ENCODE results near the gene PLEKHJ1.
A peak's percentile ranks its signal among the peaks of the same experiment; 100 is the strongest.
"Not testable (repeated sequence)": the region's sequence is repeated elsewhere in the genome, so short reads cannot be mapped to it uniquely, and the experiment has no call there.

PLEKHJ1 gene

GRCh38 chr19:2219726-2220125, 16.4 kb downstream of the PLEKHJ1 start:
- DNase-seq (ENCODE audit: low spot score): no peak

DNA sequence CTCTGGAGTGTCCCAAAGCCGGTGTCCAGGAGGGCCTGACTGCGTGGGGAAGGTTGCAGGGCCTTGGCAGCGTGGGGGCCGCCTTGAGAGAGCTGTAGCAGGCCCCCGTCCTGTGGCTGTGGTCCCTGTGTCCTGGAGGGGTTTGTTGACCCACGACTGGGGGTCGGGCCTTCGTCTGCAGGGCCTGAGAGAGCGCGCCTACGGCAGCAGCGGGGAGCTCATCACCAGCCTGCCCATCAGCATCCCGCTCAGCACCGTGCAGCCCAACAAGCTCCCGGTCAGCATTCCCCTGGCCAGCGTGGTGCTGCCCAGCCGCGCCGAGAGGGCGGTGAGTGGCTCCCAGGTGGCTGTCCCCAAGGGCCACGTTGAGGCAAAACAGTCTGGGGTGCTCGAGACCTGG, 18.5 kb downstream of the PLEKHJ1 start:
- no peak for DNase-seq (ENCODE audit: low spot score)

DNA sequence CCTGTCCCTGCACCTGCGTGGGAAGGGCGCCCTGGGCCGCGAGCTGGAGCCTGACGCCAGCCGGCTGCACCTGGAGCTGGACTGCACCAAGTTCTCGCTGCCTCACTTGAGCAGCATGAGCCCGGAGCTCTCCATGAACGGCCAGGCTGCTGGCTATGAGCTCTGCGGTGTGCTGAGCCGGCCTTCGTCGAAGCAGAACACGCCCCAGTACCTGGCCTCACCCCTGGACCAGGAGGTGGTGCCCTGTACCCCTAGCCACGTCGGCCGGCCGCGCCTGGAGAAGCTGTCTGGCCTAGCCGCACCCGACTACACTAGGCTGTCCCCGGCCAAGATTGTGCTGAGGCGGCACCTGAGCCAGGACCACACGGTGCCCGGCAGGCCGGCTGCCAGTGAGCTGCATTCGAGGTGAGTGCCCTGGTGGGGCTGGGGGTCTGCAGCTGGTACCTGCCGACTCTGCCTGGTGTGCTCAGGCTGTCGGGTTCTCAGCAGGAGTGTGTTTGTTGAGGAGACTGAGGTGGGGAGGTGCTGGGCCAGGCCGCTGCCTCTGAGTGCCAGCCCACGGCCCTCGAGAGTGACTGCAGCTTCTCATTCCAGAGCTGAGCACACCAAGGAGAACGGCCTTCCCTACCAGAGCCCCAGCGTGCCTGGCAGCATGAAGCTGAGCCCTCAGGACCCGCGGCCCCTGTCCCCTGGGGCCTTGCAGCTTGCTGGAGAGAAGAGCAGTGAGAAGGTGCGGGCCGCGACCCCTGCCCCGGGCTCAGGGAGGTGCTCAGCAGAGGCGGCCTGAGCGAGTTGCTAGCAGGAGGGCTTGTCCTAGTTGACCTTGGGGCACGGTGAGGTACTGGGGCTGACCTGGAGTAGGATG, 19.5 kb downstream of the PLEKHJ1 start:
- no peak for DNase-seq (ENCODE audit: low spot score)

DNA sequence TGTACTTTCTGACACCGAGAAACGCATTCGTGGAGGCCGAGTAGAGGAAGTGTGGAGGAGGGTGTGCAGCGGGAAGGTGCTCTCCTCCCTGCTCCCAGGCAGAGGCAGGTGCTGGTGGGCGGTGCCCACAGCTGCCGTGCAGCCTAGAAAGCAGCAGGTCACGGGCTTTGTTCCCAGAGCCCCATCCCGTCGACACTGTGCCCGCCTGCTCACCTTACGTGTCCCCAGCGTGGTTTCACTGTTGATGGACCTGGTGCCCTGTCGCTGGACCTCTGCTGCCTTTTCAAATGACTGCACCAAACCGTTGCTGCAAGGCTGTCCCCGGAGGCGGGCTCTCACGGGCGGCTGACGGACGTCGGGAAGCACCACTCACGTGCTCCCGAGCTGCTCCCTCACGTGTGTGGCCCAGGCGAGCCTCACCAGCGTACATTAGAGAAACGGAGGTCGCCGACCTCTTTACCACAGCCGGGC, 20.8 kb downstream of the PLEKHJ1 start:
- no peak for DNase-seq (ENCODE audit: low spot score)

- no peak for DNase-seq (ENCODE audit: low spot score)
Measured at GRCh38 chr19:2214251-2214650, 21.9 kb downstream of the PLEKHJ1 start.

- DNase-seq (ENCODE audit: low spot score): peak; percentile 24
Measured at GRCh38 chr19:2213799-2214198, 22.3 kb downstream of the PLEKHJ1 start.

DNA sequence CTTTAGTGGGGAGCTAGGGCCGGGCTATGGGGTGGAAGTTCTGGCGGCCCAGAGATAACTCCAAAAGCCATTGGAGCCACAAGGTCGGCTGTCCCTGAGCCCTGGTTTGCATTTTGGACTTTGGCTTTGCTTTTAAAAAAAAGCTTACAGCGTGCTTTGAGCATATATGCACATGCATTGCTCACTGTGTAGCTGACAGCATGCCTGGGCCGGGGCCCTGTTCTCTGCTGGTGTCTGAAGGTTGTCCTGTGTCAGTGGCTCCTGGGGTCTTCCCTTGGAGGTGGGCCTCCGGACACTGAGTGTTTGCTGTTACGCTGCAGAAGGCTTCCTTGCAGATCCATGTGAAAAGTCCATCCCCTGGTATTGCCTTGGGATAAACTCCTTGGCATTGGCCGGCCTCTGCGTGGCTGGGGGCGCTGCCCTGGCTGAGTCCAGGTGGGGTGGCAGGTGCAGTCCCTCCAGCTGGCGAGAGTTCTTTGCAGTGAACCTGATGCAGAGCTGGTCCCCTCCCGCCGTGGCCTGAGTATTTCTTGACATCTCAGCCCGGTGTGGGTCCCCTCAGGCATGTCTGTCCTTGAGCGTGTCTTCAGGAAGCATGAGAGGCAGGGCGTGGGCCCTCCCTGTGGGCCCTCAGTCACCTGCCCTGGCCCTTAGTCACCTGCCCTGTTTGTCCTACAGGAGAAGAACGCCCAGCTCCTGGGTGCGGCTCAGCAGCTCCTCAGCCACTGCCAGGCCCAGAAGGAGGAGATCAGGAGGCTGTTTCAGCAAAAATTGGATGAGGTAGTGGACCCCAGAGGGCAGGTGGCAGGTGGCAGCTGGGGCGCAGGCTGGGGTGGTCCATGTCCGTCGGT, 23.0 kb downstream of the PLEKHJ1 start:
- no peak for DNase-seq (ENCODE audit: low spot score)

GRCh38 chr19:2210987-2211740, 25.0 kb downstream of the PLEKHJ1 start:
- no peak for DNase-seq (ENCODE audit: low spot score)

GRCh38 chr19:2210206-2210605, 25.9 kb downstream of the PLEKHJ1 start:
- no peak for DNase-seq (ENCODE audit: low spot score)

- no peak for DNase-seq (ENCODE audit: low spot score)
Measured at GRCh38 chr19:2209408-2209807, 26.7 kb downstream of the PLEKHJ1 start.

DNA sequence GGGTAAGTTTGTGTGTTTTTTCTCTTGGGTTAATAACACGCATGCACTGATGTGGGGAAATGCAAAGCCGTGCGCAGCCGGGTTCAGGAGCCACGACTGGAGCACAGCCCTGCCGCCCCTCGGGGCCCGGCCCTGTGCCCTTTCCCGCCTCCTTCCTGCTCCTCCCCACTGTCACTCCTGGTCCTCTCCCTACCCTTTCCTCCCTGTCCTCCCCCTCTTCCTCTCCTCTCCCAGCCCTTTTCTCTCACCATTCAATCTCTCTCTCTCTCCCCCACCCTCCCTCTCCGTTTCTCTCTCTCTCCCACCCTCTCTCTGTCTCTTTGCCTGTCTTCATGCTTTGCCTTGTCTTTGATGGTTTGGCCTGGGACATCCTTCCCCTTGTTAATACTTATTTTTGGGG, 27.2 kb downstream of the PLEKHJ1 start:
- DNase-seq (ENCODE audit: low spot score): no peak

DNA sequence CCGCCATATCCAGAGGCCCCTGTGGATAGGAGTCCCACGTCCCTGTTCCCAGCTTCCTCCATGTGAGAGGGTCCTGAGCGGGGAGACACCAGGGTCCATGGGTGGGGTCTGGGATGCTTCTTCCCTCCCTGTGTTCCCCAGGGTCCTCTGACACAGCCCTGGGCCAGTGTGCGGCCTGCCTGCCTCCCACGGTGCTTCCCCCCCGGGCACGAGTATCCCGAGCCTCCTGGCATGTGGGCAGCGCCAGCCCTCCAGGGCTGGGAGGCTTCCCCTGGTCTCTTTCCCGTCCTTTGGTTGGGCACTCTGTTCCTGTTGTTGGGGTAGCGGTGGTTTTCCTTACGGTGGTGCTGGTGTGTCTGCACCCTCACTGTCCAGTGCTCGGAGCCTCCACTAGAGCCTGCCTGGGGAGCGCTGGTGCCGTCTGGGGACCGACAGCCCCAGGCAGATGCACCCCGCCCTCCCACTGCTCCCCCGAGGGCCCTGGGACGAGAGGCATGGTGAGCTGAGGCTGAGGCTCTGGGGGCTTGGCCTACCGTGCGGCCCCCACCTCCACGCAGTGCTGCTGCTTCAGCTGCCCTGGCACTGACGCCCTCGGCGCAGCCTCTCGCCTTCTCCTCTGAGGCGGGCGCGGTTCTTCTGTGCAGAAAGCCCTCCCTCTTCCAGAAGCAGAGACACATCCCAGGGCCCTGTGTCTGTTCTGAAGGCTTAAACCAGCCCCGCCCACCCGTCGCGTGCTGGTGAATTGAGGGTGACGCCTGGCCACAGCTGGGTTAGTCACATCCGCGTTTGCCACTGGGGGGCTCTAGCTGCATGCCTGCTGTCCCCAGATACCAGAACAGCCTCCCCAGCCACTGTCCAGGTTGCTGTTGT, 27.9 kb downstream of the PLEKHJ1 start:
- DNase-seq (ENCODE audit: low spot score): no peak

DNA sequence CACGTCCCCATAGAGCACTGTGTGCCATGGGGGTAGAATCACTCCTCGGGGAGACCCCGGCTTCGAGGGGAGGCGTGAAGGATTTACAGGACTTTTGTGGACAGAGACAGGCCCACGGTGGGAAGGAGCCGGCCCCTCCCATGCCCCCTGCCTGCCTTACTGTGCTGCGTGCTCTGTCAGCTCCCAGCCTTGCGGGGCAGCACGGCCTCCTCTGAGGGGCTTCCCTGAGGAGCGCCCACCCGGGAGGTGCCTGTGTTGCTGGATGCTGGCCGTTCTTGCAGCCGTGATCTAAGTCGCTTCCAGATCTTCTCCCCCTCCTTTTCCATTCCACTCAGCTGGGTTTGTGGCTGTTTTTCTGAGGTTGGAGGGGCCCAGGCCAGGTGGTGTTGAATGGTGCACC, 29.1 kb downstream of the PLEKHJ1 start:
- no peak for DNase-seq (ENCODE audit: low spot score)

GRCh38 chr19:2202366-2202765, 33.8 kb downstream of the PLEKHJ1 start:
- DNase-seq (ENCODE audit: low spot score): no peak

- no peak for DNase-seq (ENCODE audit: low spot score)
Measured at GRCh38 chr19:2201473-2202148, 34.5 kb downstream of the PLEKHJ1 start.

- DNase-seq (ENCODE audit: low spot score): not testable (repeated sequence)
Measured at GRCh38 chr19:2200624-2201294, 35.4 kb downstream of the PLEKHJ1 start.

GRCh38 chr19:2199861-2200623, 36.1 kb downstream of the PLEKHJ1 start:
- DNase-seq (ENCODE audit: low spot score): no peak

DNA sequence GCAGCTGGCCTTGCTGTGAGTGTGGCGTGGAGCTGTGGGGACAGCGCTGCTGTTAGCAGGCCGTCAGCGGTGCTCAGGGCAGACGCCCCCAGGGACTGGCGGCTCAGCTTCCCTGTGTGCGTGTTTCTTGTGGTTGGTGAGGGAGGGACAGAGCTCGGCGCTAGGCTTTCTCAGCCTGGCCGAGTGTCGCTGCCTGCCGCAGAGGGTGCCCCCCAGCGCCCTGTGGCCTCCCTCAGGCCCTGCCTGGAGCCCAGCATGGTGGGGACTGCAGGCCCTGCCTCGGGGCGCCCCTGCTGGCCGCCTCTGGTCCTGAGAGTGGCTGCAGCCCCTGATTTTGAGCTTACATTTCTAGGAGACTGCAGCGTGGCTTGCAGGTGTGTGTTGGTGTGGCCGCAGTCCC, 36.9 kb downstream of the PLEKHJ1 start:
- no peak for DNase-seq (ENCODE audit: low spot score)

- DNase-seq (ENCODE audit: low spot score): no peak
Measured at GRCh38 chr19:2198317-2198716, 37.8 kb downstream of the PLEKHJ1 start.
